Cerebellar cortex (tissue), 1 donor: ENCODE measurements around the gene SPAG16.
A peak's percentile ranks its signal among the peaks of the same experiment; 100 is the strongest.
"Not testable (repeated sequence)": the region's sequence is repeated elsewhere in the genome, so short reads cannot be mapped to it uniquely, and the experiment has no call there.

Experiments used
- DNase-seq: peaks from one replicate; pipeline ENCODE4 v3.0.0-alpha.2; 2015; ENCODE audit warnings: low spot score

Gene SPAG16

DNA sequence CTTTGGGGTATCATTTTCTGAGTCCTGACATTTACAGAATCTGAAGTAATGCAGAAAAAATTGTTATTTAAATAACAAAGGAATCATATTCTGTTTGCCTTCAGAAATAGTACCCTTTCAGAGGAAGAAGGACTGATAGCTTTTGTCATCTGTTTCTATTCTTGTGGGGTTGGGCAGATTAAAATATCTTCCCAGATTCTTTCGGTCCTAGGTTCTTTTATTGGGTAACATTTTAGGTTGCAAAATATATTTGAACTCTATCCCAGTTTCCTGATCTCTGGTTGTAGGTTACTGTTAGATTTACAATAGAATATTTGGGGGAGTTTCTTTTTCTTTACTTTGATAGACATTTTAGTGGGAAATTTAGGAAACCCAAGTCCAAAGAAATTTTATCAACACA, 550.5 kb downstream of the SPAG16 start:
- DNase-seq = no peak

- no peak for DNase-seq
Measured at GRCh38 chr2:213846856-213847255, 562.6 kb downstream of the SPAG16 start.

DNA sequence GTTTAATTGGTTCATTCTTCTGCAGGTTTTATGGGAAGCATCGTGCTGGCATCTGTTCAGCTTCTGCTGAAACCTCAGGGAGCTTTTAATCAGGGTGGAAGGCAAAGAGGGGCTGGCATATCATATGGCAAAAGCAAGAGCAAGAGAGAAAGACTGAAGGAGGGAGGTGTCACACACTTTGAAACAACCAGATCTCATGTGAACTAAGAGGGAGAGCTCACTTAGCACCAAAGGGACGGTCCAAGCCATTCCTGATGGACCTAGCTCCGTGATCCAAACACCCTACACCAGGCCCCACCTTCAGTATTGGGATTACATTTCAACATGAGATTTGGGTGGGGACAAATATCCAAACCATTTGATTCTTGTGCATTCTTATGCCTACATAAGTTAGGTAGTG, 563.1 kb downstream of the SPAG16 start:
- no peak for DNase-seq

- DNase-seq = no peak
Measured at GRCh38 chr2:213848631-213849030, 564.4 kb downstream of the SPAG16 start.

DNA sequence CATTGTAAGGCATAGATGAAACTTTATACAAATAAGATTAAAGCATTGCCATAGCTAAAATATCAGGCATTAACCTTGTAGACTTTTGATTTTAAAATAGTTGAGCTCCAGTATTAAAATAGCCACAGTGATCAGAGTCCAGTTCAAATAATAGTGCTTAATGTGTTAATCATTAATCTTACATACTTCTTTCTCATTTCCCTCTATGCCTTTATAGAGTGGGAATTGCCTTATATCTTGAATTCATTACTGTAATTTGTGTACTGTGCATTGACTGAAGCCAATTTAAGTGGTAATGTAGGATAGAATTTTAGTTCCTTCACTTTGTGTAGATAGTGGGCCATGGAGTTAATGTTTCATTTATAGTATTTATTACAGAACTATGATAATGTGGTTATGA, 577.4 kb downstream of the SPAG16 start:
- DNase-seq = no peak

DNA sequence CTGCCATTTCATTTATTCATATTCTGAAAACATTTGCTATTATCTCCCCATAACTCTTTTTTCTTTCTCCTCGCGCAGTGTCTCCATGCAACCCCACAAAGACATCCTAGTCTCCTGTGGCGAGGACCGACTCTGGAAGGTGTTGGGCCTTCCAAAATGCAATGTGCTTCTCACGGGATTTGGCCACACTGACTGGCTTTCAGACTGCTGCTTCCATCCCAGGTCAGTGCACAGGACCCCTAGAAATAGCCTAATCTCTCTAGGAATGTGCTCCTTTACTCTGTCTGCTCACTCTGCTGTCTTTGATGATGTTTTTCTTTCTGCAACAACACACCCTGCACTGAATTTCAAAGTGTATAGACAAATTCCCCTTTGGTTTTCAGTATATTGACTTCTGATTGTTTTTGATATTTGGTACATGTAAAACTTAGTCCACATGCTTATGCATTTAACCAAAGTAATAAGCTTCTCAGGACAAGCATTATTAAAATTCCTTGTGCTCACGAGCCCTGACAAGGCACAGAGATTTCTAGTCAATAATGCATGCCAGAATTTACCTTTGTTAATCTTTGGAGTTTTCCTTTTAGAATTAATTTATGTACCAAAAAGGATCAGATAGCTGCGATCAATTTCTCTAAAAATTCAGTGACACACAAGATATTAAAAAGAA, 578.3 kb downstream of the SPAG16 start:
- no peak for DNase-seq

GRCh38 chr2:213863541-213863940, 579.3 kb downstream of the SPAG16 start:
- no peak for DNase-seq

GRCh38 chr2:213868526-213868925, 584.3 kb downstream of the SPAG16 start:
- DNase-seq = no peak

DNA sequence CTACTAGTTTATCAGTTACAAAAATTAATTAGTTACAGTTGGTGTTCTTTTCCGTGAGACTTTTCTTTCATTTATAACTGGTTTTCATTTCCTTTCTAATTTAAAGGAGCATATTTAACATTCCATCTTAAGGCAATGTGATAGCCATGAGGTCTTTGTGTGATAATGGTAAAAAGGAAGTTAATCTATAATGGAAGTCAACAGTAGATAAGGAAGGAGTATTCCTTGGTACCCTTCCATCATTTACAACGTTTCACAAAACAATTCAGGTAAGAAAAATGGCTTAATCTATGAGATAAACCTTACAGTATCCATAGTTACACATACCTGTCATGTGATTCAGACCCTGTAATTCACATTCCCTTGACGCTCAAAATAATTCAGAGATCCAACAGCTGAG, 601.2 kb downstream of the SPAG16 start:
- no peak for DNase-seq

DNA sequence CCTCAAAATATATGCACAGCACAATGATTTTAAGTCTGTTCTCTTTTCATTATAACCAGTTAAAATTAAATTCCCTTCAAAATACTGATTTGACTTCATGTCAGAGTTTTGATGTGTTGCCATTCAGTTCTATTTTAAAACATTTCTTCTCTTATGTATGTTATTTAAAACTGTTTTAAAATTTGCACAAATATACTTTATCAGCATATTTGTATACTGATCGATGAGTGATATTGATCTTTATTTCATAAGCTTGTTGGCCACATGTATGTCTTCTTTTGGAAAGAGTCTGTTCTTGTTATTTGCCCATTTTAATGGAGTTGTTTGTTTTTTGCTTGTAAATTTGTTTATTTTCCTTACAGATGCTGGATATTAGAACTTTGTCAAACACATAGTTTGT, 630.2 kb downstream of the SPAG16 start:
- no peak for DNase-seq

GRCh38 chr2:213920014-213920413, 635.8 kb downstream of the SPAG16 start:
- DNase-seq = no peak

DNA sequence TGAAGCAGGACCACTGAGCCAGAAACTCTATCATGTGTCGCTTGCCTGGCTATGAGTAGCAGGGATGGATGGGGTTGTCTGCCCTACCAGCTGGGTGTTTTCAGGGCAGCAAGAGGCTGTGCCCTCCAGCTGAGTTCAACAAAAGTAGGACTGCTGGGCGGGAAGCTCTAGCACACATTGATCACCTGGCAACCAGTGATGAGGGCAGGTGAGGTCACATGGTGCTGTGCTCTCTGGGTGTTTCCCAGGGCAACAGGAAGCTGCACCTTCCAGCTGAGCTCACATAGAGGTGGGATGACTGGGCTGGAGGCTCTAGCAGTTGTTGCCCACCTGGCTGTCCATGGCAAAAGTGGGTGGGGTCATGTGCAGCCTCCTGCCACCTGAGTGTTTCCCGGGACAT, 639.3 kb downstream of the SPAG16 start:
- DNase-seq = no peak

GRCh38 chr2:213934560-213934959, 650.3 kb downstream of the SPAG16 start:
- peak; percentile 13 for DNase-seq

- no peak for DNase-seq
Measured at GRCh38 chr2:213958086-213958485, 673.8 kb downstream of the SPAG16 start.

DNA sequence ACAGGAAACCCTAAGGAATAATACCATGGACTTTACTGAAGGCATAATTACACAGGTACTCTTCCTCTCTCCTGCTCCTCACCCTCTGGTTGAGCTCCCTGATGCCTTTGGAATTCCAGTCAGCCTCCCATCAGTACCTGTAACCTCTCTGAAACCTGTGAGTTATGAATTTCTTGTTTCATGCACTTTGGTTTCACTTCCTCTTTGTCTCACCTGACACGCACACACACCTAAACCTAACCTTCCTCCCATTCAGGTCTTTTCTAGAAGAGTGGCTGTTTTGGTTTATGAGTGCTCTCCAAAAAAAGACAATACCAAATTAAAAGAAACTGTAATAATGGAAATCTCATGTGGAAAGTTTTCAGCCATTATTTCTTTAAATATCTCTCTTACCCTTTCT, 675.3 kb downstream of the SPAG16 start:
- no peak for DNase-seq

DNA sequence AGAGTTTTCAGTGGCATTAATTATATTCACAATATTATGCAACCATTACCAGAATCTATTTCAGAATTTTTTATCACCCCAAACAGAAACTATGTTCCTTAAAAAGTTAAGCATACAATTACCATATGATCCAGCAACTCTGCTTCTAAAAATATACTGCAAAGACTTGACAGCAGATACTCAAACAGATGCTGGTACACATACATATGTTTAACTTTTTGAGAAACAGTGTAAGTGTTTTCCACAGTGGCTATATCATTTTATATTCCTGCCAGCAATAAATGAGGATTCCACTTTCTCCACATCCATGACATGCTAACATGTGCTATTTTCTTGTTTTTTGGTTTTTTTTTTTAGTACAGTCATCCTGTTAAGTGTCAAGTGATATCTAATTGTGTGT, 687.3 kb downstream of the SPAG16 start:
- DNase-seq = no peak

- DNase-seq = no peak
Measured at GRCh38 chr2:213980883-213981282, 696.6 kb downstream of the SPAG16 start.

- DNase-seq = no peak
Measured at GRCh38 chr2:213989207-213989606, 704.9 kb downstream of the SPAG16 start.

GRCh38 chr2:213991453-213992108, 707.3 kb downstream of the SPAG16 start:
- no peak for DNase-seq

- DNase-seq = no peak
Measured at GRCh38 chr2:213995400-213996105, 711.3 kb downstream of the SPAG16 start.

DNA sequence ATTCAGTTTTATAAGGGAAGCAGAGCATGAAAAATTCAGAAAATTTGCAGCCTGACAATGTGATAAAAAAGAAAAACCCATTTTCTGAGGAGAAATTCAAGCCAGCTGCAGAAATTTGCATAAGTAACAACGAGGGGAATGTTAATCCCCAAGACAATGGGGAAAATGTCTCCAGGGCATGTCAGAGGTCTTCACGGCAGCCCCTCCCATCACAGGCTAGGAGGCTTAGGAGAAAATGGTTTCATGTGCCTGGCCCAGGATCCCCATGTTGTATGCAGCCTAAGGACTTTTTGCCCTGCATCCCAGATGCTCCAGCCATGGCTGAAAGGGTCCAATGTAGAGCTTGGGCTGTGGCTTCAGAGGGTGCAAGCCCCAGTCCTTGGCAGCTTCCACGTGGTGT, 714.7 kb downstream of the SPAG16 start:
- DNase-seq = not testable (repeated sequence)

DNA sequence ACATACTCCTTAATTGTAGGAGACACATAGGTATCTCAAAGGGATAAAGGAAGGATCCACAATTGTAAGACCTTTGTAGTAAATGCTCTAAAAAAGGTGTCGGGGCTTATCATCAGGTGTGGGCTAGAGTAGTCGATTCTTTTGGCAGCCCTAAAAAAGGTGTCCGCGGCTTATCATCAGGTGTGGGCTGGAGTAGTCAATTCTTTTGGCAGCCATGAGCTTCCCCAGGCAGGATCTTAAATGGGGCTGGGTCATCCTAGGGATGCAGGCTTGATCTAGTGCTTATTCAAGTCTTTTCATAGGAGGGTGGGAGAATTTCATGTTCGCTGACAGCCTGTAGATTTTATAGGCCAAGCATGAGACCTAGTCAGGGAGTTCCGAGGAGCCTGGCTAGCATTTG, 720.2 kb downstream of the SPAG16 start:
- no peak for DNase-seq

DNA sequence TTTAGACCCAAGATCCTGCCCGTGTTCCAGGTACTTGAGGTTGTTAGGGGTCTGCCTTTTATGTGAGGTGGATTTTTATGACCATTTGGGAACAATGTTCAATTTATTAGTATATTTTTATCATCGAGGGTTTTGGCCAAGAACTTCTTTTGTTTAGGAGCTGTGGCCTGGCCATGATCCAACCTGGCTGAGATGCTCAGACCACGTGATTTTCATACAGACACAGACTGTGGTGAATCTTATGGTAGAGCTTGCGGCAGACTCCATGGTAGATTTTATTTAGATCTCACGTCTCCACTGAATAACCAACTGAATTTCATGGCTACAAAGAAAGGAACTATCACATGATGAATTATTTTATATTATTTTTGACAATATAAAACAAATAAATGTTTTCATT, 721.1 kb downstream of the SPAG16 start:
- DNase-seq = no peak
